Right ventricle myocardium inferior (tissue), 1 donor: ENCODE data around the gene MAP2K7. TPM values are rescaled to one million over a fixed set of nuclear protein-coding genes. Genes with fewer than 3 reads are reported as not detected.
"Not testable (repeated sequence)": the region's sequence is repeated elsewhere in the genome, so short reads cannot be mapped to it uniquely, and the experiment has no call there.

Source experiments
- ATAC-seq: fragments of 200-7000 bp; cut with Tn5 transposase; one replicate; pipeline ENCODE4 v1.9.1; 2020; ENCODE audit warnings: mild to moderate bottlenecking, moderate library complexity
- DNase-seq: peaks from one replicate; pipeline ENCODE4 v3.0.0; 2021; ENCODE audit errors: missing footprints
- intact Hi-C: fragments of 100-400 bp; cut with DNase I; formaldehyde crosslinking; loops from one replicate; pipeline ENCODE4 v1.11.0; 2022
- total RNA-seq: library from RNA; stranded (reverse); fragmentation: NEBNext Ultra II Directional; extraction: Animal tissue kit (Norgen Biotek cat#: 25700); gene quantifications from one replicate; pipeline ENCODE4 v1.2.1, GENCODE V29; 2021
- donor health status: DM: no; HTN: yes; CAD: no; lungs with severe emphysema.

Gene MAP2K7
- total RNA-seq, 1 donor from 2014 or later, result 28.0 TPM

- no peak for DNase-seq
Observed at GRCh38 chr19:7923295-7924191, 19.9 kb downstream of the MAP2K7 start.

GRCh38 chr19:7924241-7924640 is 20.6 kb downstream of the MAP2K7 start:
- intact Hi-C loops, result no loop called here
- no peak for DNase-seq
- ATAC-seq, result no peak

More at GRCh38 chr19:7923295-7924191, 19.9 kb downstream of the MAP2K7 start:
- ATAC-seq, result no peak
- intact Hi-C loops, result no loop called here

GRCh38 chr19:7924651-7925170 is 21.0 kb downstream of the MAP2K7 start:
- ATAC-seq (no peak), DNase-seq (no peak)
- intact Hi-C loops, result no loop called here

GRCh38 chr19:7925171-7925851 is 21.6 kb downstream of the MAP2K7 start:
- ATAC-seq, result no peak
- no peak for DNase-seq
- intact Hi-C loops, result no loop called here

- peak; percentile 29 for ATAC-seq
- intact Hi-C loops, result no loop called here
- DNase-seq, result no peak
Observed at GRCh38 chr19:7926021-7926726, 22.5 kb downstream of the MAP2K7 start, which contains the start of gene CTXN1. Gene CTXN1, minus strand, starts transcription at chr19:7926135. Its CDS starts 597 bp downstream, at chr19:7925538.

- no peak for ATAC-seq
- intact Hi-C loops, result no loop called here
- no peak for DNase-seq
Observed at GRCh38 chr19:7926727-7927604, 23.3 kb downstream of the MAP2K7 start.

- intact Hi-C loops, result no loop called here
Observed at GRCh38 chr19:7927605-7928333, 24.1 kb downstream of the MAP2K7 start.

GRCh38 chr19:7928334-7928706 is 24.6 kb downstream of the MAP2K7 start:
- ATAC-seq (no peak), DNase-seq (no peak)
- intact Hi-C loops, result no loop called here

More at GRCh38 chr19:7927605-7928333, 24.1 kb downstream of the MAP2K7 start:
- DNase-seq (no peak), ATAC-seq (no peak)

- intact Hi-C loops, result no loop called here
- DNase-seq (no peak), ATAC-seq (no peak)
Observed at GRCh38 chr19:7928741-7929701, 25.3 kb downstream of the MAP2K7 start.

GRCh38 chr19:7930030-7930429 is 26.4 kb downstream of the MAP2K7 start:
- DNase-seq, ATAC-seq, intact Hi-C loops: not testable (repeated sequence)

GRCh38 chr19:7930765-7931164 is 27.1 kb downstream of the MAP2K7 start:
- no peak for ATAC-seq
- intact Hi-C loops, result no loop called here
- no peak for DNase-seq

- DNase-seq, result no peak
- no peak for ATAC-seq
- intact Hi-C loops, result no loop called here
Observed at GRCh38 chr19:7931221-7932061, 27.8 kb downstream of the MAP2K7 start.

GRCh38 chr19:7932276-7932929 is 28.7 kb downstream of the MAP2K7 start:
- DNase-seq, result peak; percentile 59
- intact Hi-C loops, result no loop called here
- no peak for ATAC-seq

GRCh38 chr19:7932930-7933300 is 29.2 kb downstream of the MAP2K7 start:
- peak; percentile 52 for DNase-seq
- intact Hi-C loops, result no loop called here
- ATAC-seq, result no peak

- DNase-seq, result no peak
- no peak for ATAC-seq
- intact Hi-C loops, result no loop called here
Observed at GRCh38 chr19:7933411-7933810, 29.7 kb downstream of the MAP2K7 start.
